Natural killer cell (primary cell): ENCODE results near the gene LYSMD1. TPM values are rescaled to one million over a fixed set of nuclear protein-coding genes. Genes with fewer than 3 reads are reported as not detected.

Source experiments
- ATAC-seq, 3 donors: fragments of 150-1000 bp in 2 of 3; fragments of 200-7000 bp in 1 of 3; cut with Tn5 transposase; 1 replicate in 1 of 3; 2 replicates in 2 of 3; pipeline ENCODE4 v1.10.0; 2021; ENCODE audit warnings: mild to moderate bottlenecking in 2 of 3, moderate library complexity in 2 of 3
- DNase-seq, 2 donors: peaks; one replicate each; pipeline versions ENCODE4 v3.0.0 to v3.0.0-alpha.2; 2013 to 2021; ENCODE audit warnings: mixed read lengths in 1 of 2
- H3K27ac ChIP-seq: one replicate; pipeline ENCODE4 v1.5.1; 2013; ENCODE audit warnings: mild to moderate bottlenecking, low read length
- H3K27me3 ChIP-seq: one replicate; pipeline ENCODE4 v1.6.1; 2013; ENCODE audit warnings: low read length; ENCODE audit not compliant: control insufficient read depth, insufficient read depth
- H3K36me3 ChIP-seq: one replicate; pipeline ENCODE4 v1.6.1; 2013; ENCODE audit warnings: low read length; ENCODE audit not compliant: control insufficient read depth, insufficient read depth
- H3K4me1 ChIP-seq: one replicate; pipeline ENCODE4 v1.6.1; 2013; ENCODE audit warnings: low read length; ENCODE audit not compliant: control insufficient read depth, insufficient read depth
- H3K4me3 ChIP-seq: one replicate; pipeline ENCODE4 v1.5.1; 2013; ENCODE audit warnings: low read length
- H3K9me3 ChIP-seq: one replicate; pipeline ENCODE4 v1.6.1; 2013; ENCODE audit warnings: low read length; ENCODE audit not compliant: control insufficient read depth, insufficient read depth
- H3K27ac Mint-ChIP-seq, 2 donors: one replicate each; pipeline ENCODE4 v1.8.0; 2022; ENCODE audit warnings: mild to moderate bottlenecking in 2 of 2, mixed read lengths in 2 of 2, moderate library complexity in 1 of 2
- H3K27me3 Mint-ChIP-seq, 2 donors: one replicate each; pipeline ENCODE4 v1.8.0; 2022; ENCODE audit warnings: low read depth in 2 of 2, mixed read lengths in 2 of 2
- H3K36me3 Mint-ChIP-seq: one replicate; pipeline ENCODE4 v1.8.0; 2022; ENCODE audit warnings: mixed read lengths
- H3K4me1 Mint-ChIP-seq, 2 donors: one replicate each; pipeline ENCODE4 v1.8.0; 2022; ENCODE audit warnings: mixed read lengths in 2 of 2
- H3K4me3 Mint-ChIP-seq: one replicate; pipeline ENCODE4 v1.8.0; 2022; ENCODE audit warnings: mild to moderate bottlenecking, moderate library complexity, mixed read lengths
- H3K9me3 Mint-ChIP-seq, 2 donors: one replicate each; pipeline ENCODE4 v1.8.0; 2022; ENCODE audit warnings: mixed read lengths in 2 of 2
- CTCF ChIP-seq: fragments of 200-600 bp; IDR thresholded peaks from one replicate; pipeline ENCODE4 v1.8.0; 2022; ENCODE audit warnings: antibody characterized with exemption
- WGBS: methylation state at CpG from one replicate; pipeline ENCODE4 v1.1.7; 2013; ENCODE audit warnings: missing lambda C conversion rate; ENCODE audit not compliant: insufficient coverage; 5-methylcytosine and 5-hydroxymethylcytosine counted together
- intact Hi-C: fragments of 100-400 bp; cut with micrococcal nuclease; formaldehyde crosslinking; loops from one replicate; pipeline ENCODE4 v1.14.2; 2022
- total RNA-seq, 4 donors: library from RNA; stranded (reverse); fragments of 120-200 nt in 1 of 4; gene quantifications; one replicate each; pipeline versions ENCODE4 v1.2.3 to v1.2.4, GENCODE V29; 2013 to 2022

Gene LYSMD1
- total RNA-seq, 3 donors from 2014 or later (not counting 1 experiment from before 2014, with no cell fraction given), result 1.0 to 1.7 (median 1.2) TPM

- peaks cover 49% of the 10 kb centered on the region for H3K4me1 ChIP-seq
- 51% methylated on average over 5 of the region's 5 CpGs for WGBS
- no peak overlapping the region for H3K4me3 ChIP-seq
- Mint-ChIP-seq H3K27me3 (no peaks in the 10 kb centered on the region), H3K36me3 (no peaks in the 10 kb centered on the region), H3K27ac (peak overlapping the region; percentile 89 to 96), H3K9me3 (no peaks in the 10 kb centered on the region), H3K4me1 (peaks cover 45 to 58% of the 10 kb centered on the region in 2 donors), H3K4me3 (peak overlapping the region; percentile 96)
- no peak for TF ChIP-seq CTCF
- H3K27me3 ChIP-seq, result no peaks in the 10 kb centered on the region
- ATAC-seq, result no peak
- H3K36me3 ChIP-seq, result peaks cover 19% of the 10 kb centered on the region
- peak in 1 of 2 donors; percentile 18 for DNase-seq
- no peaks in the 10 kb centered on the region for H3K9me3 ChIP-seq
- intact Hi-C loops, result loop anchor here (5.0 kb wide), 2 partner anchors 181 to 596 kb away; no protein-coding TSS in a partner anchor
- H3K27ac ChIP-seq, result peak overlapping the region; percentile 0
Measured at GRCh38 chr1:151158326-151158725, 7.4 kb downstream of the LYSMD1 start.

DNA sequence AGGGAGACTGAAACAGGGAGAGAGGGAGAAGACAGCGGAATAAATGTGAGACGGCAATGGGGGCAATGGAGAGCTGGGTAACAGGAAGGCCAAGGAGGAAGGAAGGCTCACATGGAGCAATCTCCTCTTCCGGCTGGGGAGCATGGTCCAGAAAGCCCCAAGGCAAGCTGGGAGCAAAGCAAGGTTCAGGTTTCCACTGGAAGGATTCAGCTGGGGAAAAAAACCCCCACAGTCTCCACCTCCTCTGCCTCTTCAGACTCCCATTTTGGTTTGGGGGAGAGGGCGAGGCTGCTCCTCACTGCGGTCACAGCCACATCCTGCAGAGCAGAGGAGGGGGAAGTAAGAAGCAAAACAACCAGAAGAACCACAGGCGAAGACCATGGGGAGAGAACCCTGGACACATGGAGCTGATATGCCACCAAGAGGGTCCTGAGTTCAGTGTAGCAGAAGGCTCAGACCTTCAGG, 8.6 kb downstream of the LYSMD1 start:
- DNase-seq (peak in 1 of 2 donors; percentile 78), ATAC-seq (peak; percentile 14 to 50 (median 18))
- intact Hi-C loops, result loop anchor here (5.0 kb wide), 2 partner anchors 180 to 595 kb away; no protein-coding TSS in a partner anchor
- Histone ChIP-seq H3K27me3 (no peaks in the 10 kb centered on the region), H3K9me3 (no peaks in the 10 kb centered on the region), H3K4me3 (peak overlapping the region; percentile 76), H3K36me3 (peaks cover 15% of the 10 kb centered on the region), H3K4me1 (peaks cover 49% of the 10 kb centered on the region), H3K27ac (peak overlapping the region; percentile 68)
- TF ChIP-seq CTCF, result no peak
- no peaks in the 10 kb centered on the region for H3K27me3 Mint-ChIP-seq
- H3K36me3 Mint-ChIP-seq, result no peaks in the 10 kb centered on the region
- H3K4me3 Mint-ChIP-seq, result peak overlapping the region; percentile 96
- H3K4me1 Mint-ChIP-seq, result peaks cover 39 to 53% of the 10 kb centered on the region in 2 donors
- H3K9me3 Mint-ChIP-seq, result no peaks in the 10 kb centered on the region
- peak overlapping the region; percentile 89 to 96 for H3K27ac Mint-ChIP-seq
- 0% methylated on average over 6 of the region's 6 CpGs for WGBS

DNA sequence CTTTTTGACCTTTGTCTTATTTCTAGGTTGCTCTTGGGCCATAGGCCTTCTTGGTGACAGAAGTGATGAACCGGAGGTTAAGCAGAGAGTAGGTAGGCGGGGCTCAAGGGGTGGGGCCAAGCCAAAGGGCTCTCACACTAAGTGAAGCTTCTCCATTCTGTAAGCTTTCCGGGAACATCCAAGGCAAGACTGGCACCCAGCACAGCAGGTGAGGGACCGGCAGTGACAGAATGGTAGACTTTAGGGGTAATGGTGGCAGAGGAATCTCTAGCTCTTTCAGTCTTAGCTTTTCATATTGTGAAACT, 9.2 kb downstream of the LYSMD1 start, which contains the start of gene TNFAIP8L2:
Gene TNFAIP8L2, plus strand, starts transcription at position 135 of the 305 bp plus-strand sequence. CDS start 2,049 bp downstream, outside the sequence.
- H3K4me3 Mint-ChIP-seq, result peak within 1 kb of the TSS; percentile 96
- Histone ChIP-seq H3K27ac (peak within 1 kb of the TSS; percentile 68), H3K4me3 (peak within 1 kb of the TSS; percentile 76), H3K36me3 (peaks cover 15% of the 10 kb centered on the region), H3K27me3 (no peaks in the 10 kb centered on the region), H3K4me1 (peaks cover 46% of the 10 kb centered on the region), H3K9me3 (no peaks in the 10 kb centered on the region)
- no peaks in the 10 kb centered on the region for H3K36me3 Mint-ChIP-seq
- TF ChIP-seq CTCF, result no peak
- DNase-seq (peak; percentile 58 to 80), ATAC-seq (peak; percentile 83 to 91 (median 89))
- H3K9me3 Mint-ChIP-seq, result no peaks in the 10 kb centered on the region
- H3K4me1 Mint-ChIP-seq, result peaks cover 39 to 47% of the 10 kb centered on the region in 2 donors
- 0% methylated on average over 4 of the region's 4 CpGs for WGBS
- no peaks in the 10 kb centered on the region for H3K27me3 Mint-ChIP-seq
- intact Hi-C loops, result loop anchor here (1.0 to 5.0 kb wide), 4 partner anchors 57 to 594 kb away; no protein-coding TSS in a partner anchor
- peak within 1 kb of the TSS; percentile 89 to 96 for H3K27ac Mint-ChIP-seq

DNA sequence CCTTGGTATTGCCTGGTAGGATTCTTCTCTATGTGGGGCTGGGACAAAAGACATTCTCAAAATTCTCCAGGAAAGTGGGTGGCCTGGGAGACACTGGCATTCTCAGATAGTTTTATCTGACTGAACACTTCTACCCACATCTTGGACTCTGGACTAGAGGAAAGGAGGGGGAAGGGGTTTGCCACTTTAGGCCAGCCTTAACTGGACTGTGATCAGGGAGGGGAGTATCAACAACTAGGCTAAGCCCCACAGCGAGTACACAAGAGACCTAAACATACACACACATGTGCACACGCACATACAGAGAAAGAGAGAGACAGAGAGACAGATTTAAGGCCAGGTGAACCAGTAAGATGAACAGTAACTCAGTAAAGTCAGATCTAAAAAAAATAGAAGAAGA, 18.0 kb downstream of the LYSMD1 start:
- Mint-ChIP-seq H3K27me3 (peaks cover 0 to 8% of the 10 kb centered on the region in 2 donors), H3K9me3 (no peaks in the 10 kb centered on the region), H3K27ac (peak overlapping the region in 1 of 2 donors; percentile 83), H3K4me3 (no peak overlapping the region), H3K36me3 (no peaks in the 10 kb centered on the region), H3K4me1 (peaks cover 9 to 27% of the 10 kb centered on the region in 2 donors)
- Histone ChIP-seq H3K4me1 (peaks cover 18% of the 10 kb centered on the region), H3K27ac (no peak overlapping the region), H3K4me3 (no peak overlapping the region), H3K36me3 (no peaks in the 10 kb centered on the region), H3K27me3 (peaks cover 7% of the 10 kb centered on the region), H3K9me3 (no peaks in the 10 kb centered on the region)
- ATAC-seq, result no peak
- TF ChIP-seq CTCF, result no peak
- no peak for DNase-seq
- intact Hi-C loops, result no loop called here
- no CpG with 5 or more reads among the region's 2 CpGs for WGBS
